SW 1271 (cell line): ENCODE data around the gene UNC5B.

ENCODE experiments used
- DNase-seq, 2 experiments: peaks; one replicate each; lab custom pipeline; 2025; lab: John Stamatoyannopoulos, UW

UNC5B gene

DNA sequence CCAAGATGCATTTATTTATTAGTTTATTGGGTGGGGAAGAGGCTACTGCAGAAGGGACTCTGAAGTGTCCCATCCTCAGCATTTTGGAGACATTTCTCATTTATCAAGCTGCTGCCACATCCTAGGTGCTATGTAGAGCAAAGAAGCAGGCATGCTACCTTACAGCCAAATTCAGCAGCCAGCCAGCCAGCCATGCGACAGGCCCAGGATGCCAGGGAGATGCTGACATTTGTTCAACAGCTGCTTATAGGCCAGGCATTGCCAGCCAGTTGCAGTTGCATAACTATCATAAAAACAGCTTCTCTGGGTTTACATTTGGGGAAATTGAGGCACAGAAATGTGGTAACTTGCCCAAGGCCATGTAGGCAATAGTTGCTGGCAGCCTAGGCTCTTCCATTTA lies 109.0 kb downstream of the UNC5B start:
- no peak for DNase-seq

DNA sequence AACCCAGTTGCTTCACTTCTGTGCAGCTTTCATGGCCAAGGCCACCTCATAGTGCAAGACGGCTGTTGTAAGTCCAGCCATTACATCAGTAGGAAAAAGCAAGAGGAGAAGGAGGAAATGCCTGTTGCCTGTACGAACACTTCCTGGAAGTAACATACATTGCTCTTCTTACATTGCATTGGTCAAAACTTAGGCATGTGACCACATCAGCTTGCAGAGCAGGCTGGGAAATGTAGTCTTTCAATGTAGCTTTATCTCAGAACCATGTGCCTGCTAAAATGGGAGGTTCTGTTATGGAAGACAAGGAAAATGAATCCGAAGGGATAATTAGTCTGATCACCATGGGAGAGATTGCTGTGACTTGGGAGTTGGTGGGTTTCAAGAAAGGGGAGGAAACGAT lies 111.0 kb downstream of the UNC5B start:
- peak in 1 of 2 experiments; percentile 22 for DNase-seq

DNA sequence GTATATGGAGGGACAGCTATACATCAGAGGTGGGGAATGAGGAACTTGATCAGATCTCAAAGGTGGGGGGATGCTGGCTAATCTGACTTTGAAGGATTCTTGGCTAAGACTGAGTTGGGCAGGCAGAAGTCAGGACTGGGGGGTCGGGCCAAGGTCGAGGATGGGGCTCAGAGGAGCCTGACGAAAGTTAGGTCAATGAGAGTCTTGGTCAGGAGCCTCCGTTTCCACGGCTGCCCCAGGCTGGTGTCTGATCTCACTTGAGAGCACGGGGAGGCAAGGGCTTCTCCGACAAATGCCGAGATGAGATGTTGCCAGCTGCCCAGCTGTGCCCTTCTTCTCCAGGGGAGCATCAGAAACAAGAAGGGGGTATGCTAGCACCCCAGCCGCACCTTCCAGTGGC lies 112.4 kb downstream of the UNC5B start:
- DNase-seq = no peak

DNA sequence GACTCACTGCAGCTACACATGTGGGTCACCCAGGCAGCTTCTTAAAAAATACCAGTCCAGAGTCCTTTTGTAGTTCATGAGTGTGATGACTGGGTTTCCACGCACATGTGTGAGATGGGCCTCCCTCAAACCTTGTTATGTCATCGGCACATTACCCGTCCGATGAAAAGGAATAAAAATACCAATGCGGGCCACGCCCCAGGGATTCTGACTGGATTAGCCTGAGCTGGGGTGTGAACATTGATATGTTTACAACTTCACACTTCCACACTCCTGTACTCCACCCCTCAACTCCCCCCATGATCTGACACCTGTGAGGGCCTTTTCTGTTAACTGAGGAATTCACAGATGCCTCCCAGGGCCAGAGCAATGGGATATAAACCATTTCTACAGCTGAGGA lies 112.9 kb downstream of the UNC5B start:
- no peak for DNase-seq

DNA sequence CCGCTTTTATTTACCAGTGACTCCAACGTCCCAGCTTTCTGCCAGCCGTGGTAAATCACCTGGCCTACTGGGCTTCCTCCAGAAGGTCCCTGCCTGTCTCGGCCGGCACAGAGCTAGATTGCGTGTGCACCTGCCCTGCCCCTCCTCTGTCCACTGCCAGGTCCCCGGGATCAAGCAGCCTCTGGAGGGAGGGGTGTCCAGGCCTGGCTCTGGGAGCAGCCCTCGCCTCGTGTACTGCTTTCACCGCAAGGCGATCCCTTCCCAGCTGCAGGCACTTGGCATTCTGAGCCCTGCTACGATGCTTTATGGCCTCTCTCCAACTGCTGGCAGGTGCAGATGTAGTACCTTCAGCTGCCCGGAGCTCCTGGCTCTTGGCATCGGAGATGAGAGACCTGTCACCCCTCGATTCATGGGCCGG lies 114.1 kb downstream of the UNC5B start:
- no peak for DNase-seq

DNA sequence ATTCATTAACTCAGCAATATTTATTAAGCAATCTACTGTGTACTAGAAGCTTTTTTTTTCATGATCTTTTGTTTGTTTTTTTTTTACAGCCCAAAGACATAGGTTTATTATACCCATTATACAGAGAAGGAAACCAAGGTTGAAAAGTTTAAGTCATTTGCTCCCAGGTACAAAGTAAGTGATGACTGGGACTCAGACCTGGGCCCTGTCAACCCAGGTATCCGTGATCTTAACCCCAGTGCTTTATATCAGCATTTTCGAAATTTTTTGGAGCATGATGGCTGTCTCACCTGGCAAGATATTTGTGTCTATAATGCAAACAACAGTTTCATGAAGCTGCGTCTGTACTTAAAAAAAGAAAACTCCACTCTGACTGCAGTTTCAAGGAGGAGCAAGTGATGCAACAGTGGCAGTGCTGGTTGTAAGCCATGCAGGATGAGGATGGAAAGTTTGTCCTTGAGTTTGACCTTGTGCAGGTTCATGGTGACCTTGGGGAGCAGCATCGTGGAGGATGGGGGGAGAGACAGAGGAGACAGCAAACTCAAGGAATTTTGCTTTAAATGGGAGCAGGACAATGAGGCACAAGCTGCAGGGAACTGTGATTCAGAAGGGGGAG lies 118.5 kb downstream of the UNC5B start:
- DNase-seq = no peak

DNA sequence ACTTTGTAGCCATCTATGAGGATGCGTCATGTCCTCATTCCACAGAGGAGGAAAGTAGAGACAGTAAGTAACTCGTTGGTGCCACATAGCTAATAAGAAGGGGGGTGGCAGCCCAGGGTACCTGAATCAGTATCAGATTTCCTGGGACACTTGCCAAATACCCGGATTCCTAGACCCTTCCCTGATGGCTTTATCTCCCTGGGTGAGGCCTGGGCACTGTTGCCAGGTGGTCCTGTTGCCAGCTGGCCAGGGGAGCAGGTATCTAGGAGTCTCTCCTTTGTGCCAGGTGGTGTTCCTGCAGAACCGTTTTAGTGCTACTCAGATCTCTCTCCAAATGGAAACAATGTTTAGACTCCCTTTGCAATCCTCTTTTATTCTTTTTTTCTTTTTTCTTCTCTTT lies 119.4 kb downstream of the UNC5B start:
- no peak for DNase-seq

DNA sequence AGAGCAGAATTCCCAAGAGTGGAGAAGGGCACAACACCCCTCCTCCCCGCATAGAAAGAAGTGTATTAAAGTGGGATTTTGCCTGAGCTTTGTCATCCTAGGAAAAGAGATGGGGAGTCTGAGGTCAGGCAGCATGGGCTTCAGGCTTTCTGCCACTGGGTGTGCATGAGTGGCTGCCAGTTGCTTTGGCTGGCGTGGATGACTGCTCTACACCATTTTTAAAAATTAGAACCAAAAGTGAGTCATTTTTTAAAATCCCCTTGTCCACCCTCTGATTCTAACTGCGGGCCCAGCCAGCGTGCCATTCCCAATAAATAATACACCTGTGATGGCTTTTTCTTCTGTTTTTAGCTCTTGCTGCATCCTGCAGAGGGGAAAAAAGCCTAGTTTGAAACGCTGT lies 120.1 kb downstream of the UNC5B start:
- DNase-seq = no peak

DNA sequence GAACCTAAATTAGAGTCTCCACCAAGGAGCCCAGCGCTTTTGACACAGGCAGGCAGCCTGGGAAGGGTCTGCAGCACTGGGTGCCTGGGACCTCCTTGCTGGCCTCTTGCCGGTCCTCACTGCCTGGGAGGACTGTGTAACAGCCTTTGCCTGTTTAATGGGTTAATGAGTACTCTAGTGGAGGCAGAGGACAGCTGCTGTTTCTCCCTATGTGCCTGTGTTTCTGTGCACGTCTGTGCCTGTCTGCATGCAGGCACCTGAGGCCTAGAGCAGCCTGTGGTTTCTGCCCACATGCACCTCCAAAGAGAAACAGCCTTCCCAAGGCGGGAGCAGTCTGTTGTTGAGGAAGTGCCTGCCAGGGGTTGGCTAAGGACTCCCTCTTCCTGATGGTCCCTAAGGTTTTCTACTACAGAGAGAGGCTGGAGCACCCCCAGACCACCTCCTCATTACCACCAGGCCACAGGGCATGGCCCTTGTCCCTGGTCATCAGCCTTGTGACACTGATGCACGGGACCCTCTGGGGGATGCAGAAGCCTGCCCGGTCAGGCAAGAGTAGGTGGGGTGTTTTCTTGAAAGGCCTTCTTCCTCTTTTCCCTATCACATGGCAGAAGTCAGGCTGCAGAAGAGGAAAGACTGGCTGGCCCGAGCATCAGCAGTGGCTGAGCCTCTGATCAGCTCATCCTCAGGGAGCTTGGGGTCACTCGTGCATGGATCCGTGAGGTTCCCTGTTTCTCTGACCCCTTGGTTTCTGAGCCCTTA lies 120.9 kb downstream of the UNC5B start:
- DNase-seq = no peak

DNA sequence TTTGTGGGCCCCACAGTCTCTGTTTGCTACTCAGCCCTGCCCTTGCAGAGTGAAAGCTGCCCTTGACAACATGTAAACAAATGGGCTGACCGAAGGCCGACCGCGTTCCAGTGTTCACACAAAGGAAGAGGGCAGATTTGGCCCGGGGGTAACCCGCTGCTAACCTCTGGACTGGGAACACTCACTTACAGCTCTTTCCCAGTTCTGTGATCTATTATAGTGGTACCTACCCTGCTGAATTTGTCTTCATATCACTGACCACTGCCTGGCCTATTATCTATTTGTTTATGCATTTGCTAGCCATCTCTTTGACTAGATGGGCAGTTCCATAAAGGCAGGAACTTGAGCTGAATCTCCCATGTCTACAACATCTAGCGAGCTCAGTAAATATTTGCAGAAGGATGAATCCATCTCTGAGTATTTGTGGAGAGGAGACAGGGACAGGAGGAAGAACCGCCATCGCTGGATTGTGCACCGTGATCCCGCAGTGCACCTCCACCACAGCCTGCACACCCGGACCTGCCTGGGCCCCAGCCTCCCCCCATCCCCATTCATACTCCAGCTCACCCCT lies 121.9 kb downstream of the UNC5B start:
- no peak for DNase-seq

DNA sequence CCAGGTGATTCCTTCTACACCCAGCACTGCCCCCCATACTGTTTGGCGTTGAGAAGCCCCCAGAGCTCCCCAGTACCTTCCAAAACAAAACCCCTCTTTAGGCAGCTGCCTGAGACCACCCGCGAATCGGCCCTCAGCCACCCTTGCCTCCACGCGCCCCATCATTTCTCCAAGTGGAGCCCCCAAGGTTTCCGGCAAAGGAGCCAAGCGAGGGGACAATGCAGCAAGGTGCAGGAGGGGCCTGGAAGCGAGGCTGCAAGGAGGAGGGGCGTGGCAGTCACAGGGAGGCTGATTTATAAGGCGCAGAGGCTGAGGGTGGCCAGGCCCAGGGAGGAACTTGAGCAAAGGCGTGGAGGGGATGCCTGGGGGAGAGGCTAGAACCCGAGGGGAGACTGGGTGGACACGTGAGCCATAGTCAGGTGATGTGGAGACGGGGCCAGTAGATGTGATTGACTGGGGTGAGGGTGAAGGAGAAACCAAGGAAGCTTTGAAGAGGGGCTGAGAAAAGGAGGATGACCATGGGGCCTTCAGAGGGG lies 122.9 kb downstream of the UNC5B start:
- no peak for DNase-seq

DNA sequence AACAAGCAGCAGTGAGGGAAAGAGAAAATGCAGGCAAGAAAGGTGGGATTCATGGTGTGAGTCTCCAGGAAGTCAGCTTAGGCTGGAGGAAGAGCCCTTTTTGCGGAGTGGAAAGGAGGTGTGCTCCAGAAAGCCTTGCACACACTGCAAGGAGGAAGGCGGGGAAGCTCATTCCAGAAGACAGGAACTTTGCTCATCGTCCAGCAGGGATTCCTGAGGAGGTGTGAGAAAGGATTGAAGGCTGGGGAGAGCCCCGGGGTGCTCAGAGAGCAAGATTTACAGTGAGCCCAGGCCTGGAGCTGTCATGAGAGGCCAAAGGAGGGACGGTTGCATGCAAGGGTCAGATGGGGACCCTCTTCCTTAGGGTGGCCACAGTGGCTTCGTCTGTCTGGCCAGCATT lies 124.3 kb downstream of the UNC5B start:
- DNase-seq = no peak

DNA sequence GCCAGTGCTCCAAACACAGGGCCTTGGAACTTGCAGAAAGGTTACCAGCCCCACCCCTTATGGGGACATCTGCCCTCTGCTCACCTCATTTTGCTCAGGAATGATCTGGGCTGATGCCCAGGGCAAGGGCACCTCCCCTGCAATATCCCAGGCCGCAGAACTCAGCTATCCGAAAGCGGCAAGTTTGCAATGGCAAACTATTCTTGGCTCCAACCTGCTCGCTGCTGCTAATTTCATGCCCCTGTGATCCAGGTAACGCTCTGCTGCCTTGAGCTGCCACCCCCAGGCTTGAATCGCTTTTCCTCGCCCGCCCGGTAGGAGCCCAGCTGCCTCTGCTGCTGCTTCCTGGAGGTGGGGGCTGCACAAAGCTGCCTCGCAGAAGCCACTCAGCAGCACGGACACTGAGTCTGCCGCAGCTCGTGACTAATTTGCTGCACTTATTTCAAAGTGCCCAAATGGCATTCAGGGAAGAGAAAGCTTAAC lies 124.9 kb downstream of the UNC5B start:
- no peak for DNase-seq

DNA sequence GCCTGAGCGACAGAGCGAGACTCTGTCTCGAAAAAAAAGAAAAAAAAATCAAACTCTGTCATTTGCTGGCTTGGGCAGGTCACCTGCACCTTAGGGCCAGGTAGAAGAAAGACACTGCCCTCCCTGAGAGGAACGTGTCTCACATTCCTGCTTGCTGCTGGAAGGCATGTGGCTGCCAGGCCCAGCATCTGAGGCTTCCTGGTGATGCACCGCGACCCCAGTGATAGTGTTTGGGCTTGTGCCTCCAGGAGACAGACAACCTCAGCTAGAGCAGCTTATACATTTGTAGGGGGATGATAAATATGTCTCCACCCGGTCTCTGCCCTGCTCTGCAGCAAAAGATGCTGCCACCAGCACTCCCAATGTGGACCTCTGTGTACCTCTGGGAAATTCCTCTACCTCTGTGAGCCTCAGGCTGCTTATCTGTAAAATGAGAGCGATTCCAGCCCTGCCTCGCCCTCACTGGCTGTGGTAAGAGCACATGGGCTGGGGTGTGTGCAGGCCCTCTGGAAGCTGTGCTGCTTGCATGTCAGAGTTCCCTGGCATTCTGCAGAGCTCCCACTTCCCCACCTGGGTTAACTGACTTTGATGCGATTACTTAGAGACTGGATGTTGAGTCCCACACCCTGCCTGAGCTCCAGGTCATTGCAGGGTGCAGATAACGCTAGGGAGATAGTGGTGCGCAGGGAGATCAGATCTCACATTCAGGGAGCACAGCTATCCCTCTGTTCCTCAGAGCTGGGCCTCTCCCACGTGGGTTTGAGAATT lies 126.5 kb downstream of the UNC5B start:
- DNase-seq = no peak

DNA sequence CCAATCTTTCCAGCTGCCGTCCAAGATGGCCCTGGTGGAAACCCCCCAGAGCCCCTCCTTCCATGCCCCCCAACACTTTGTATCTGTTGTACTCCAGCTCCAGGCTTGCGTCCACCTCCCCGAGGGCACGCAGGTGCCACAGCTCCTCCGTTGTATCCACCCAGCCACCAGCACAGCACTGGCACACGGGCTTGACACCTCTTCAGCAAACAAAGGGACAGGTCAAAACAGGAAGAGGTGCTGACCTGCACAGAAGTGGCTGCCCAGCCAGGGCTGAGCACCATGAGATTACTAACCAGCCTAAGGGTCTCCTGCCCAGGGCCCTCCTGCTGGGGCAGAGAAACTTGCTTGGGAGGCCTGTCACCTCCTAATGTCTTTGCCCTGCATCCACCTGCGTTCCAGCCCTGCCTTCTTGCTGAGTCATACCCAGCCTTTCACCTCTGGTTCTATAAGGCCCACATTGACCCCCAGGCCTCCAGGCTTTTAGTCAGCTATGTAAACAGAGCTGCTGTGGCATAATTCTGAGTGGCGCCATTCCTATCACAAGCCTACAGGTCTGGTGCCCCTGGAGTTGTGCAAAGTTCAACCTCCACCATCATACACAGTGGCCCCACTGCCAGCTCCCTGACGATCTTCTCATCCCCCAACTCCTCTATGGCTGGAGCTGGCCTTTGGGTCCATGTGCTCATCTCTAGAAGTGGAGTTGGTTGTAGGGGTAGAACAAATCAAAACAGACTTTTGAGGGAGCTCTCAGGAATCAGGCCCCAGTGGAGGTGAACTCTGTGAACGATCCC lies 127.6 kb downstream of the UNC5B start:
- DNase-seq = no peak

DNA sequence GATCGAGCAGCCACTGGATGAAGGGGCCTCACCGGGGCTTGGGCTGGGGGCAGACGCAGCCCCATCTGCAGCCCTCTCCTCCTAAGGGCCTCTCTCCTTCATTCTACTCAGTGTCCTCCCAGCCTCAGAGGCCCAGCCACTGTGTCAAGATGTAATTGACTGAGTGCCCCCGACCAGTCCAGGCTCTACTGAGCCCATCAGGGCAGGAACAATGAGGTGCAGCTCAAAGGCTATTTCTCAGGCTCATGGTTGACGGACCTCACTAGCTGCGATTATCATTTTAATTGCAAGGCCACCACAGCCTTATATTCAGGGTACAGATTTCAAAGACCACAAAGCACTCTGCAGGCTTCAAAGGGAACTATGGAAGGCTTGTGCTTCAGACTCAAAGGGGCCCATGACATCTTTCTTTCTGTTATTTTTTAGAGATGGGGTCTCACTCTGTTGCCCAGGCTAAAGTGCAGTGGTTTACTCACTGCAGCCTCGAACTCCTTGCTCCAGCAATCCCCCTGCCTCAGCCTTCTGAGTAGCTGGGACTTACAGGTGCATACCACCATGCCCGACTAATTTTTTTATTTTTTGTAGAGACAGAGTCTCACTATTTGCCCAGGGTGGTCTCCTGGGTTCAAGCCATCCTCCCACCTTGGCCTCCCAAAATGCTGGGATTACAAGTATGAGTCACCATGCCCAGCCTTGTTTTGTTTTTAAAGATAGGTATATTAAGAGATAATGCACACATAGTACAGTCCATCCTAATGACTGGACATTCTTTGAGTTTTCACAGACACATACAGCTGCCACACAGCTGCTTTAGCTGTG lies 130.4 kb downstream of the UNC5B start:
- DNase-seq = no peak

DNA sequence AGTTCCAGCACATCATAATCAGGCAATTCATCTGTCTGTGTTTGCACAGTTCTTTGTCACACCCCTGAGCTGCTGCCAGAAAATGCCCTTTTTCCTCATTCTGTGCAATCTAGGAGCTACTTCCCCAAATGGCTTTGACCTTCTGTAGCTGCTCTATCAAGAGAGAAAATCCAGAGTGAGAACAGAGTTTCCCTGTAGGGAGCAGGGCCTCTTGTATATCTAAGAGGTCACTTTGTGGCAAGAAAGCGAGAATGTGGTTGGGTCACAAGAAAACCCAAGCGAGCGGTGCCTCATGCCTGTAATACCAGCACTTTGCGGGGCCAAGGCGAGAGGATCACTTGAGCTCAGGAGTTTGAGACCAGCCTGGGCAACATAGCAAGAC lies 131.0 kb downstream of the UNC5B start:
- DNase-seq = no peak

DNA sequence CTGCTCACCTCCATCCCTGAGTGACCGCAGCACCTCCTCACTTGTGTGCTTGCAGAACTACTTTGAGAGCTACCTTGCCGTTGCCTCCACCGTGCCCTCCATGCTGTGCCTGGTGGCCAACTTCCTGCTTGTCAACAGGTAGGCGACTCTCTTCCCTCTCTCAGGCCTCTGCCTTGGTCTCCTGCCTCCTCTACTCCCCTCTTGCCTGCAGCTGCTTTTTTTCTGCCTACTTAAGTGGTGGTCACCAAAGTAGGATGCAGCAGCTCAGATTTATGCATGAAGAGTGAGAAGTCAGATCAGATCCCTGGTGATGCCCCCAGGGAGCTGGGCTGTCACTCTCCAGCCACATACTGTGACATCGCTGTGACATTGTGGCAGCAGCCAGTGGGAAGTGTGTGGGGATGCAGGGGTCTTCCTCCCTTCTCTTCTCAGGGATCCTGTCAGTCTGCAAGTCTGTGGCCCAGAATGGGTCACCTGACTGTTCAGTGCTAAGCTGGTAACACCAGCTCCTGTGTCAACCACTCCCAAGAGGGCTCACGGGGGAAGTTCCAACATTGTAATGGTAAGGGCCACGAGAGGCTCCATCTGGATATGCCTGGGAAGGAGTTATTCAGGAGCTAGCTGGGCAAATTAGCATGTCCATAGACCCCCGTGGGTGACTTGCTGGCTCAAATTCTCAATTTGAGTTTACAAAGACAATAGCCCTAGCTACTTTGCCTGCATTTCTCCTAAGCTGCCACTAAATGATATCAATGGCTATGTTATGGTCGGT lies 132.0 kb downstream of the UNC5B start:
- no peak for DNase-seq

DNA sequence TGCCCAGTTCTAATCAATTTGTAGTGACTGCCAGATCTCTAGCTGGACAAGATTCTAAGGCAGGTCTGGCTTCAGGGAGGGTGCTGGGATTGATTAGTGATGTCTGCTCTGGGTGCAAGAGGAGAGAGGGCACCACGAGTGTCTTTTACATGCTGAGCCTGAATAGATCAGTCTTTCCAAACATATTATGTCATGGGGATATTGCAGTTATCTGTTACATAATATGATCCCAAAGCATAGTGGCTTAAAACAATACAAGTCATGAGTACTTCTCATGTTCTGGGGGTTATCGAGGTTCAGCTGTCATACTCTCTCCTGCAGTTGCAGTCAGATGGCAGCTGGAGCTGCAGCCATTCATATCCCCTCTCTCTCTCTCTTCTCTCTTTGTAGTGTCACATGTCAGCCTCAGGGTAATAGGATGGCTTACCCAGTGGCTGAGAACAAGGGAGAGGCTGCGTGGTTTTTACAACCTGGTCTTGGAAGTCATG lies 132.7 kb downstream of the UNC5B start:
- DNase-seq = no peak

DNA sequence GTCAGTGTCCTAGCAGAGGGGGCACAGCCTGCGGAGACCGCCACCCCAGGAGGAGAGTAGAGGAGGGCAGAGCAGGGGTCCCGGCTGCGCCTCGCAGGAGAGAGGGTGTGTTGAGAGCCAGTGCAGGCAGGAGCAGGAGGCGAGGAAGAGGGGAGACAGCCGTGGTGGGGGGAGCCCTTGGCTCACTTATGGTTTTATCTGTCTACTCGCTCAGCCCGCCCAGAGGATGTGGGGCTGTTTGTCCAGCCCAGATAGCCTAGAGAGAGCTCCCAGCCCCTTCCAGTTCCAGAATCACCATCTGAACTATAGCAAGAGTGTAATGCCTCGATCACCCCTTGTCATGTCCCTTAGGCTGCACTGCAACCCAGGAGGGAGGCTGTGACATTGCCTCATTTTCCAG lies 133.3 kb downstream of the UNC5B start:
- DNase-seq = no peak
